Epithelial cell of esophagus (primary cell): ENCODE data around the gene MGAT5B.

Experiments used
- DNase-seq: peaks from one replicate; pipeline ENCODE4 v3.0.0; 2010; ENCODE audit warnings: low read depth
- H3K4me3 ChIP-seq: 2 replicates; pipeline ENCODE4 v1.5.1; 2011; ENCODE audit warnings: mild to moderate bottlenecking, low read length, control low read depth
- TF ChIP-seq, protein P1 (sequence below): IDR thresholded peaks from 2 replicates; pipeline ENCODE4 v1.5.1; 2011; ENCODE audit warnings: low read depth, mild to moderate bottlenecking, low read length, control low read depth, inconsistent platforms; ENCODE audit not compliant: insufficient read depth; ENCODE audit errors: missing control alignments

The MGAT5B gene

DNA sequence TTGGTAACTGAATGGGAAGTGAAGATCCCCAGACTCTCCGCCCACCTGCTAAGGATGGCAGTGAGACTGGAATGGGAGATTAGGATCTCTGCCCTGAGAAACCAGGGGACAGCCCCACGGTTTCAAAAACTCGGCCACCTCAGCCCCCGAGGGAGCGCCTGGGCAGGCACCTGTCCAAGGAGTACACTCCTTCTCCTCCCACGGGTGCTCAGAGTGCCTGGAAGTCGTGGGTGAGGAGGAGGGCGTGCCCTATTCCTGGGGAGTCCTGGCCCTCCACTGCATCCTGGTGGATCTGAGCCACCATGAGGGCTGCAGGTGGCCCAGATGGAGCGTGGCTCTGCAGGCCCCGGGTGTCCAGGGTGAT is 78.5 kb downstream of the MGAT5B start:
- TF ChIP-seq, protein P1, sequence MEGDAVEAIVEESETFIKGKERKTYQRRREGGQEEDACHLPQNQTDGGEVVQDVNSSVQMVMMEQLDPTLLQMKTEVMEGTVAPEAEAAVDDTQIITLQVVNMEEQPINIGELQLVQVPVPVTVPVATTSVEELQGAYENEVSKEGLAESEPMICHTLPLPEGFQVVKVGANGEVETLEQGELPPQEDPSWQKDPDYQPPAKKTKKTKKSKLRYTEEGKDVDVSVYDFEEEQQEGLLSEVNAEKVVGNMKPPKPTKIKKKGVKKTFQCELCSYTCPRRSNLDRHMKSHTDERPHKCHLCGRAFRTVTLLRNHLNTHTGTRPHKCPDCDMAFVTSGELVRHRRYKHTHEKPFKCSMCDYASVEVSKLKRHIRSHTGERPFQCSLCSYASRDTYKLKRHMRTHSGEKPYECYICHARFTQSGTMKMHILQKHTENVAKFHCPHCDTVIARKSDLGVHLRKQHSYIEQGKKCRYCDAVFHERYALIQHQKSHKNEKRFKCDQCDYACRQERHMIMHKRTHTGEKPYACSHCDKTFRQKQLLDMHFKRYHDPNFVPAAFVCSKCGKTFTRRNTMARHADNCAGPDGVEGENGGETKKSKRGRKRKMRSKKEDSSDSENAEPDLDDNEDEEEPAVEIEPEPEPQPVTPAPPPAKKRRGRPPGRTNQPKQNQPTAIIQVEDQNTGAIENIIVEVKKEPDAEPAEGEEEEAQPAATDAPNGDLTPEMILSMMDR: no peak

DNA sequence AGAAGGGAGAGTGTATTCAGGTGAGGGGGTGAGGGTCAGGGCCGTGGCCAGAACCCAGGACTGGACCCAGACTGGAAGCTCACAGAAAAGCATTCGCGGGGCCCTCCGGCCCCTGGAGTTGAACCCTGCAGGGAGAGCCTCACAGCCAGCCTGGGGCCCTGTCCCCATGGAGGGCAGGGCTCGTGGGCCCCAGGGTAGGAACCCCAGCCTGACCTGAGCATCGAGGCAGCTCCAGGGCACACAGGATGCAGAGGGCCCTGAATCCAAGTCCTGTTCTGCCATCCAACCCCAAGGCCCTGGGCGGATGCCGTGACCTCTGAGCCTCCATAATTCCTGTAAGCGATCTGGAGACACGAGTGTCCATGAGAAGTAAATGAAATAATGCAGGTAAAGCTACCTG is 79.1 kb downstream of the MGAT5B start:
- no peak overlapping the region for H3K4me3 ChIP-seq
- DNase-seq: no peak

More for the DNA sequence above, 78.5 kb downstream of the MGAT5B start:
- no peak for DNase-seq
- no peak overlapping the region for H3K4me3 ChIP-seq

DNA sequence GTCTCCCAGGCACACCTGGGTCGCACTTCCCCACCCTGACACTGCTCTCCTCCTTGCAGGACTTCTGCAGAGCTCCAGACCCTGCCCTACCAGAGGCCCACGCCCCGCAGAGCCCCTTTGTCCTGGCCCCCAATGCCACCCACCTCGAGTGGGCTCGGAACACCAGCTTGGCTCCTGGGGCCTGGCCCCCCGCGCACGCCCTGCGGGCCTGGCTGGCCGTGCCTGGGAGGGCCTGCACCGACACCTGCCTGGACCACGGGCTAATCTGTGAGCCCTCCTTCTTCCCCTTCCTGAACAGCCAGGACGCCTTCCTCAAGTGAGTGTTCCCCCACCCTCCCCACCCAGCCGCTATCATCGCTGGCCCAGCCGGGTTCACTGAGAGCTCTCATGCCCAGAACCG is 79.6 kb downstream of the MGAT5B start:
- DNase-seq: no peak
- no peak overlapping the region for H3K4me3 ChIP-seq
- TF ChIP-seq, protein P1: no peak

More for the DNA sequence above, 79.1 kb downstream of the MGAT5B start:
- TF ChIP-seq, protein P1: no peak

DNA sequence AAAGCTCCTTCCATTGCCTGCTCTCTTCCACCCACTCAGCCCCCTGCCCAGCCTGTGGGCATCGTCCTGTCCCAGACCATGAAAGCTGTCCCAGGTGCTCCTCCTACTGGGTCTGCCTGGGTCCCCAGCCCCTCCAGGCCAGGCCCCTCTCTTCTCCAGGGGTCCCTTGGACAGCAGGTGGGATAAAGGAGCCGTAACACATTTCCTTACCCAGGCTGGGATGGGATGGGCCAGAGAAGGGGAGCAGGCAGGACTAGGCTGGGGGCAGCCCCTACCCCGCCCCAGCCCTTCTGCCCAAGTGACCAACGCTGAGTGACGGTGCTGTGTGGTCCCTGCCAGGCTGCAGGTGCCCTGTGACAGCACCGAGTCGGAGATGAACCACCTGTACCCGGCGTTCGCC is 80.1 kb downstream of the MGAT5B start:
- DNase-seq: no peak
- TF ChIP-seq, protein P1: no peak
- H3K4me3 ChIP-seq: no peak overlapping the region

DNA sequence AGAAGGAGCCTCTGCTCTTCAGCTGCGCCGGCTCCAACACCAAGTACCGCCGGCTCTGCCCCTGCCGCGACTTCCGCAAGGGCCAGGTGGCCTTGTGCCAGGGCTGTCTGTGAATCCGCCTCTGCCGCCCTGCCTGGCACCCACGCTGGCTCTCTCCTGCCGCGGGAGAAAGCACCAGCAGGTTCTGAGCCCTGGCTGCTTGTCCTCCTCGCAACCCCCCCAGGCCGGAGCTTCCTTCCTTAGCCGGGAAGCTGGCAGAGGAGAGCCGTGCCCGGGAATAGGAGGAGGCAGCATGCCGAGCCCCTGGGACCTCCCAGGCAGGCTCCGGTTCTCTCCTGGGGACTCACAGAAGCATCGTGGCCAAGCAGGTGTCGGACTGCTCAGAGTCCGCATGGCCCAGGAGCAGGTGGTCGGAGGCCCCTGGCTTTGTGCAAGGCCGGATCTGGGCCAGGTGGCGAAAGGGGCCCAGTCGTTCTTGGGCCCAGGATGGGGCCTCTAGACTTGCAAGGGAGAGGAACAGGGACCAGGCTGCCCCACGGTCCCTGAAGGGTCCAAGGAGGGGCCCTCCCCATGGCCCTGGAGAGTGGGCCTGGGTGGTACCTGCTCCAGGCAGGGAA is 80.6 kb downstream of the MGAT5B start:
- no peak overlapping the region for H3K4me3 ChIP-seq
- TF ChIP-seq, protein P1: no peak
- no peak for DNase-seq

DNA sequence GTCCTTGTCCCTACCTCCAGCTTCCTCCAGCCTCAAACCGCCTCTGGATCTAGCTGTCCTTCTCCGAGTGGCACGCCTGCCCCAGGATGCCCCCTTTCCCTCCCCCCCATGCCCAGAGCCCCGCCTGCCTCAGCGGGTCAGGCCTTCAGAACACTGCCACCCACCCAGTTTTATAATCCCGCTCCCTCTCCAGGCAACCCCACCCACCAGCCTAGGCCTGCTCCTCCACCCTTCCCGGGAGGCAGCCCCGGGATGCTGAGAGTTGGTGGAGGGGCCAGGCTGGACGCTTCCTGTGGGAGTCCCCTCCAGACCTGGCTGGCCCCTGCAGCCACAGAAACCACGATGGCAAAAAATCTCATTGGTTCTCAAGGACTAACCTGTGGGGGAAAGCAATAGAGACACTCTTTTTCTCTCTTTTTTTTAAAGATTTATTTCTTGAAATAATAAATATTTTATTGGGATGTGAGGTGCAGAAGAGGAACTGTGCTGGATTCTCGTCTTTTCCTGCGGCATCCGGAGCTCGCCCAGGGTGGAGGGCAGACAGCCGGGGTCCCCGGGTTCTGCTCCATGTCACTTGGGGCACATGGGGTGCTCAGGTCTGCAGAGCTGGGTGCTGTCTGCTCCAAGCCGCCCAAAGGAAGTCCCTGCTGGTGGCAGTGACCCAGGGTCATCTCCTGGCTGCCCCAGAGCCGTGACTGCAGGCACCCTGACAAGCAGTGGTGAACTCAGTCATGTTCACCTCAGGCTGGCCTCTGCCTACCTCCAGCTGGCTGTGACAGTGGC is 81.9 kb downstream of the MGAT5B start:
- DNase-seq: no peak
- H3K4me3 ChIP-seq: no peak overlapping the region
- TF ChIP-seq, protein P1: no peak
